ENCODE measurements around the gene HDAC6.
"Not testable (repeated sequence)": the region's sequence is repeated elsewhere in the genome, so short reads cannot be mapped to it uniquely, and the experiment has no call there.

HDAC6 gene

DNA sequence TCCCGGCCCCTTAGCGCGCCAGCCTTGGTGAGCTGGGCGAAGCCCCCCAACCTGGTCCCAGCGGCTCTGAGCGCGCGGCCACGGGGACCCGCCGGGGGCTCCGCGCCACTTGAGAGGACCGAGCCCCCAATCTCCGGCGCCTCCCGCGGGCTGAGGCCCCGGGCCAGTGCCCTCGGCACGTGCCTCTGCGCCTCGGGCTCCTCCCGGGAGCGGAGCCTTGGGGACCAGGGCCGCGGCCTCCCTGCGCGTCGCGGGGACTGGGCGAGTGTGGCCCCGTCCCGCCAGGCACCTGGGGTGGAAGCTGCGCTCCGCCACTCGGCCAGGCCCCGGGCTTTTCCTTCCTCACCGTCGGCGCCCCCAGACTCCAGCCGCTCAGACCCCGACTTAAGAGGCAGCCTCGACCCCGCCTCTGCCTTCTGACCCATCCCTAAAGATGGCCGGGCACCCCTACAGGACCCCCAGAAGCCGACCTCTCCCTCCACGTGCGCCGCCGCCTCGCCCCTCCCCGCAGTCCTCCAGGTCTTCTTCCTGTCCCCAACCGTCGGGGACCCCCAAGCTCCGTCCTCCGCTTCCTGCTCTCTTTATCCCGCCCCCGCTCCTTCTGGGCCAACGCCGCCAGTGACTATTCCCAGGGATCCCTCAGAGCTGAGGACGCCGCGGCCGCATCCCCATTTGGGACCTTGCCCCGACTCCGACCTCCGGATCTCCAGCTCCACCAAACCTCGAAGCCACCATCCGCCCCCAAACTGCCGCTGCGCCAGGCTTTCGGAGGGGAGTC is 25.2 kb downstream of the HDAC6 start:
- no peak for DNase-seq

DNA sequence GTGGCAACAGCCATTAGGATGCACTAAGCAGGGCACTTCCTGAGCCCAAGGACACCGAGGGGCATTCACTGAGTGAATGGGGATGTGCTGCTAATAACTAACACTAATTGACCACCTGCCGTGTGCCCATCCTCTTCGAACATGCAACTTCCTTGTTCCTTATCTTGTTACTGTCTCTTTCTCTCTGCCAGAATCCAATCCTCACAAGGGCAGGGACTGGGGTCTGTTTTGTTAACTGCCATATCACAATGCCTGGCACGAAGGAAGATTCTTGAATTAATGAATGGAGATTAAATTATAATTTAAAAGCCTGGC is 25.7 kb downstream of the HDAC6 start:
- DNase-seq, result no peak

DNA sequence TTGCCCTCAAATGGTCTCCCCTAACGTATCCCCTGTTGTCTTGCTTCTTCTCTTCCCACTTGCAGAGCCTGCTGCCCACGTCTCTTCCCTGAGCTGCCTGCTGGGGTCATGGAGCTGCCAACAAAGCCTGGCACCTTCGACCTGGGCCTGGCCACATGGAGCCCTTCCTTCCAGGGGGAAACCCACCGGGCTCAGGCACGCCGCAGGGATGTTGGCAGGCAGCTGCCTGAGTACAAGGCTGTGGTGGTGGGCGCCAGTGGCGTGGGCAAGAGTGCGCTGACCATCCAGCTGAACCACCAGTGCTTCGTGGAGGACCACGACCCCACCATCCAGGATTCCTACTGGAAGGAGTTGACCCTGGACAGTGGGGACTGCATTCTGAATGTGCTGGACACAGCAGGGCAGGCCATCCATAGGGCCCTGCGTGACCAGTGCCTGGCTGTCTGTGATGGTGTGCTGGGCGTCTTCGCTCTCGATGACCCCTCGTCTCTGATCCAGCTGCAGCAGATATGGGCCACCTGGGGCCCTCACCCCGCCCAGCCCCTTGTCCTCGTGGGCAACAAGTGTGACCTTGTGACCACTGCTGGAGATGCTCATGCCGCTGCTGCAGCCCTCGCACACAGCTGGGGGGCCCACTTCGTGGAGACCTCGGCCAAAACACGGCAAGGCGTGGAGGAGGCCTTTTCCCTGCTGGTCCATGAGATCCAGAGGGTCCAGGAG is 27.3 kb downstream of the HDAC6 start:
- no peak for DNase-seq

DNA sequence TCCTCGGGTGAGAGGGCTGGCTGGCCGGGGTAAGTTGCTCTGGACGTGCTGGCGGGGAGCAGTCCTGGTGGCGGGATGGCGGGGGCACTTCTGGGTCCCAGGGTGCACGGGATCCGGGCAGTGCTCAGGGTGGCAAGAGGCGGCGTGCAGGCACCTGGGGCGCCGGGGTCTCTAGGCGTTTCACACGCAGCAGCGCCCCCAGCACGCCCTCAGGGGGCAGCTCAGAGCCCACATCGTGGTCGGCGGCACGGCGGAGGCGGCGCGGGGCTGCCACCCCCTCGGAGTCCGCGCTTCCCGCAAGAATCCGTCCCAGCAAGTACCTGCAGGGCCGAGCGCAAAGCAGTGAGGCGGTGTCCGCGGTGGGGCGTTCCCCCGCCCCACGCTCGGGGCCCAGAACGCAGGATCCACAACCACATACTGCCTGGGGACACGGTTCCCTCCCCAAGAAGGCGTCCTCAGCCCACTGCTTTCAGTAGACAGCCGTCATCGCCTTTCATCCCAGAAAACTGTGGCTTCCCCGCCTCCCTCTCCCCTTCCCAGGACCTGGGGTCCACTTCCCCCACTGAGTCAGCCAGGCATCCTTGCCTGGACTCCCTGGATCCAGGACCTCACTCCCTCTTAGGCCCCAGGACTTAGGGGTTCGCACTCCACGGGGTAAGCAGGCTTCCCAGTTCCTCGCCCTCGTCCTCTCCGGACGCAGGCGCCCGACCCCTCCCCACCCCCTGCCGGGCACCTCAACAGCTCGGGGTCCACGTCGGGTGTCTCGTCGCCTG is 29.5 kb downstream of the HDAC6 start:
- no peak for DNase-seq

DNA sequence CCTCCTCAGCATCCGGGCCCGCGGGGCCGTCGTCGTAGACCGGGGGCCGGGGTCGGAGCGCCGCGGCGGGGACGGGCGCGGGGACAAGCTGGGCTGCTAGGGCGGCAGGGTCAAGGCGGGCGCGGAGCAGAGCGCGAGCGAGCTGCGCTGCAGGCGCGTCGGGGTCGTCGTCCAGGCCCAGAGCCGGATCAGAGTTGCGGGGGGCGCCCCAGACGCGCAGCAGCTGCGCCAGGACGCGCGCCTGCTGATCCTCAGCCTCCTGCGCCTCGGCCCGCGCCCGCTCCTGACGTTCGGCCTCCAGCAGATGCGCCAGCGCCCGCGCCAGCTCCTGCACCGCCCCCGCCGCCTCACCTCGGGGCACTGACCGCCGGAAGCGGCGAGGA is 30.0 kb downstream of the HDAC6 start:
- no peak for DNase-seq

DNA sequence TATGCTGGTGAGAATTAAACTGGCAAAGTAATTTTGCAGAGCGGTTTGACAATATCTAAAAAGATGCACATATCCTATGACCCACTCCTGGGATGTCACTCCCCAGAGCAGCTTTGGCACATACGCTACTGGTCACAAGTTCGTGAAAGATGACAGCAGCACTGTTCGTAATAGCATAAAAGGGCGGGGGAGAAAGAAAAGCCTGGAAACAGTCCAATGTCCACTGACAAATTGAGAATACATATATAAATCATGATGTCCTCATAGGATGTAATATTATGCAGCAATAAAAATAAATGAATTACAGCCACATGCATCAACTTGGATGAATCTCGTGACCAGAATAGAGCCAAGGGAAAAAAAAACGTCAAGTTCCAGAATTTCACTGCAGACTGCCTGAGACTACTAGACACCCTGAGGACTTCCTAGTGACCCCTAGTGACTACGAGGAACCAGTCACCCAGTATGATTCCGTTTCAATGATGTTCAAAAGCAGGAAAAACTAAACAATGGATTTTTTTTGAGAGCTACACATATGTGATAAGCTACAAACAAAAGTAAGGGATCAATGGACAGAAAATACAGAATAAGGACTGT is 31.8 kb downstream of the HDAC6 start:
- DNase-seq, result no peak

DNA sequence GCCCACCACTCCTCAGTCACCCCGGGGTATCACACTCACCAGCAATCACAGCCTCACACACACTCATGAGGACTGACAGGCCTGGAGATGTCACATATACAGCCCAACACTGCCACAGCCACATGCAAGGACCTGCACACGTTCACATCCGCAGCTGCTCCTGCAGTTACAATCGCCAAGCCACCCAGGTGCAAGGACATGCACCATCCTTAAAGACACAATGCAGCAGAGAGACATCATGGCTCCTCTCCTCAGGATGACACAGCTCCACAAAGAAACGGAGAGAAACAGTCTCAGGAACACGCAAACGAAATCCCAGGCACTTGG is 32.5 kb downstream of the HDAC6 start:
- no peak for DNase-seq

DNA sequence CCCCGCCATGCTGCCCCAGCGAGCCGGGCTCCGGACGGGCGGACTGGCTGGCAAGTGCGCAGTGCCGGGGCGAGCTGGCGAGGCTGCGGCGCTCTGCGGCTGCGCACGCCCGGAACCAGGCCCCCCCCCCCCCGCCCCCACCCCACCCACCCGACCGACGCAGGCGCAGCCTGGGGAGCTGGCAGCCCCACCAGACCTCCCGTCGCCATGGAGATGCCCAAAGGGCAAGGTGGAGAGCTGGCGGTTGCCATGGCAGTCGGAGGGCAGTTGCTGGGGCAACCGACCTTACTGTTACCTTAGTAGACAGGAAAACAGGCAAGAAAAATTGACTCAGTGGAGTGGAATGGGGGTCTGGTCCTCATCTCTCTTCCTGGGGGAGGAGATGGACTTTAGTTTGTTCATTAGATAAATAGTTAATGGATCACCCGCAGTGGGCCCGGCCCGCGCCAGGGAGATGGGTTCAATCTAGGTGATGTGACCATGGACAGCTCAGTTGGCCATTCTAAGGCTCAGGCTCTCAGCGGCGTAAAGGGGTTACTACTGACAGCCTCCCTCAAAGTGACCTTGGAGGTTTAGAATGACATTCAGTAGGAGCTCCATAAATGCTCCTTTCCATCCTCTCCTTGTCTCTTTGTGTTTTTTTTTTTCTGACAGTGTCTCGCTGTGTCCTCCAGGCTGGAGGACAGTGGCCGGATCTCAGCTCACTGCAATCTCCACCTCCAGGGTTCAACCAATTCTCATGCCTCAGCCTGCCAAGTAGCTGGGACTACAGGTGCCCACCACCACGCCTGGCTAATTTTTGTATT is 33.9 kb downstream of the HDAC6 start, which contains the start of gene PCSK1N:
Gene PCSK1N, minus strand, starts transcription at position 87 of the 806 bp plus-strand sequence. Its CDS starts 78 bp downstream, at position 9.
- no peak for DNase-seq

DNA sequence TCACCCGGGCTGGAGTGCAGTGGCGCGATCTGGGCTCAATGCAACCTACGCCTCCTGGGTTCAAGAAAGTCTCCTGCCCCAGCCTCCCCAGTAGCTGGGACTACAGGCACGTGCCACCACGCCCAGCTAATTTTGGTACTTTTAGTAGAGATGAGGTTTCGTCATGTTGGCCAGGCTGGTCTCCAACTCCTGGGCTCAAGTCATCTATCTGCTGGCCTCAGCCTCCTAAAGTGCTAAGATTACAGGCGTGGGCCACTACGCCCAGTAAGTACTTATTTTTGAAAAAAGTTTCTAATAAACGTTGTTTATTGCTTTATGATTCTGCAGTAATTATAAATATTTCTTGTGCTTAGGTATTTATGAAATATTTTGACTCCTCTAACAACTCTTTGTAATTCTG is 37.8 kb downstream of the HDAC6 start:
- DNase-seq, result no peak

DNA sequence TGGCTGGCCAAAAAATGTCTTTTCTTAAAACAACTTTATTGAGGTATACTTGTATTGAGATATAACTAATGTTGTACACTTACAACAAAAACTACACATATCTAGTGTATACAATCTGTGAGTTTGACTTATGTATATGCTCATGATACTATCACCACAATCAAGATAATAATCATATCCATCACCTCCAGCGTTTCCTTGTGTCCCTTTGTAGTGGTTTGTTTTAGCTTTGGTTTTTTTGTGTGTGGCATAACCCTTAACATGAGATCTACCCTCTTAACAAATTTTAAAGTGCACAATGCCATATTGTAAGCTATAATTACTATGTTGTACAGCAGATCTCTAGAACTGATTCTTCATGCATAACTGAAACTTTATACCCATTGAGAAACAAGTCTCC is 47.0 kb downstream of the HDAC6 start:
- DNase-seq, result no peak

DNA sequence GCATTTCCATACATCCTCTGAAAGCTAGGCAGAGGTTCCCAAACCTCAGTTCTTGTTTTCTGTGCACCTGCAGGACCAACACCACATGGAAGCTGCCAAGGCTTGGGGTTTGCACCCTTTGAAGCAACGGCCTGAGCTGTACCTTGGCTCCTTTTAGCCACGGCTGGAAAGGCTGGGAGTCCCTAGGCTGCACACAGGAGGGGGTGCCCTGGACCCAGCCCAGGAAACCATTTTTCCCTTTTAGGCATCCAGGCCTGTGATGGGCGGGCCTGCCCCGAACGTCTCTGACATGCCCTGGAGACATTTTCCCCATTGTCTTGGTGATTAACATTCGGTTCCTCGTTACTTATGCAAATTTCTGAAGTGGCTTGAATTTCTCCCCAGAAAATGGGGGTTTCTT is 51.0 kb downstream of the HDAC6 start:
- no peak for DNase-seq

DNA sequence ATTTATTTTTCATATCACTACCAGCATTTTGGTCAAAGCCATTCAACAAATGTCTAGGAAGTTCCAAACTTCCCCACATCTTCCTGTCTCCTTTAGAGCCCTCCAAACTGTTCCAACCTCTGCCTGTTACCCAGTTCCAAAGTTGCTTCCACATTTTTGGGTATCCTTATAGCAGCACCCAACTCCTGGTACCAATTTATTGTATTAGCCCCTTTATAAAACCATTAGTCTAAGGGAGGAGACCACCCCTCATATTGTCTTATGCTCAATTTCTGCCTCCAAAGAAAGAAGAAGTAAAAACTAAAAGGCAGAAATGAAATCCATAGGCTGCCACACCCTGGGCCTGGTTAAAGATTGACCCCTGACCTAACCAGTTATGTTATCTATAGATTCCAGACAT is 51.6 kb downstream of the HDAC6 start:
- DNase-seq, result not testable (repeated sequence)

DNA sequence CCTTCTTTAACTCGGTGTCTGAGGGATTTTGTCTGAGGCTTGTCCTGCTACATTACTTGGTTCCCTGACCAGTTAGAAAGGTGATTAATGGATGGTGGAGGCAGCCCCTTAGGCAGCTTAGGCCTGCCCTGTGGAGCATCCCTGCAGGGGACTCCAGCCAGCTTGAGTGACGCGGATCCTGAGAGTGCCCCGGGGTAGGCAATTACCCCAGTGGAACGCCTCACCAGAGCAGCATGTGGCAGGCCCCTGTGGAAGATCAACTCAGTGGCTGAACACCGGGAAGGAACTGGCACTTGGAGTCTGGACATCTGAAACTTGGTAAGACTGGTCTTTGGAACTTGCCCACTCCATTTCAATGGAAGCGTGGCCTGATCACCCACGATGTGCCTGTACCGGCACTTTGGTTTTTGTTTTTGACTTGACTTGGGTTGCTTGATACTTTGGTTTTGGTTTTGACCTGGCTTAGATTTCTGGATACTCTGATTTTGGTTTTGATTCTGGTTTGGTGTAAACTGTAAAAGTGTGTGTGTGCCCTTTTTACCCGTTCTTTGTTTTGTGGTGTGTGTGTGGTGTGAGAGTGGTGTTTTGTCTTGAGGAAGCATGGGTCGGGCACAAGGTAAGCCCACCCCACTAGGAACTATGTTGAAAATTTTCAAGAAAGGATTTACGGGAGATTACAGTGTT is 52.4 kb downstream of the HDAC6 start:
- DNase-seq, result not testable (repeated sequence)

DNA sequence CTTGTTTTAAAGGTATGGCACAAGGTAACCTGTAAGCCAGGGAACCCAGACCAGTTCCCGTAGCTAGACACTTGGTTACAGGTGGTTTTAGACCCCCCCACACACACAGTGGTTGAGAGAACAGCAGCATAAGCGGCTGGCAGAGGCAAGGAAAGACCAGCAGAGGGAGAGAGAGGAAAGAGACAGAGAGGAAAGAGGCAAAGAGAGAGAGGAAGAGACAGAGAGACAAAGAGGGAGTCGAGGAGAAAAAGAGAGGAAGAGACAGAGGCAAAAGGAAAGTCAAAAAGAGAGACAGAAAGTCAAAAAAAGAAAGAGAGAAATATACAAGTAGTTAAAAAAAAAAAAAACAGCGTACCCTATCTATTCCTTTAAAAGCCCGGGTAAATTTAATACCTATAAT is 53.0 kb downstream of the HDAC6 start:
- no peak for DNase-seq

DNA sequence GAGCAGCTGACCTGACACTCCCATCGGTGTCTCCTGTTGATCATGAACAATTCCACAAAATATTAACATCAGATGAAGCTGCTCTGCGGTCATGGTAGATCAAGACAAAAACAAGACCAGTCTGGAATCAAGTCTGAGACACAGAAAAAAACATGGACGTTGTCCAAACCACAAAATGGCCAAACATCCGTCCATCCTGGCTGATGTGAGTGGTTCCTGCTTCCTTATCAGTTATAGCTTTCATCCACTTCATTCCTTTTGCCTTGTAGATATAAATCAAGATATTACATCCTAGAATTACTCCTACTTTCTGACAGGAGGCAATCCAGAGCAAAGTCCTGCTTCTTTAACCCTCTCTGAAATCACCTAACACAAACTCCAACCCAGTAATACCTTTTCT is 62.3 kb downstream of the HDAC6 start:
- no peak for DNase-seq

DNA sequence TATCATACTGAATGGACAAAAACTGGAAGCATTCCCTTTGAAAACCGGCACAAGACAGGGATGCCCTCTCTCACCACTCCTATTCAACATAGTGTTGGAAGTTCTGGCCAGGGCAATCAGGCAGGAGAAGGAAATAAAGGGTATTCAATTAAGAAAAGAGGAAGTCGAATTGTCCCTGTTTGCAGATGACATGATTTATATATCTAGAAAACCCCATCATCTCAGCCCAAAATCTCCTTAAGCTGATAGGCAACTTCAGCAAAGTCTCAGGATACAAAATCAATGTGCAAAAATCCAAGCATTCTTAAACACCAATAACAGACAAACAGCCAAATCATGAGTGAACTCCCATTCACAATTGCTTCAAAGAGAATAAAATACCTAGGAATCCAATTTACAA is 70.2 kb downstream of the HDAC6 start:
- not testable (repeated sequence) for DNase-seq

Measured in activated CD4-positive, CD25-positive, alpha-beta regulatory T cell (primary cell).